ENCODE data around the gene SSUH2.

GRCh38 chr3:8606701-8607231 lies 37.8 kb downstream of the SSUH2 start:
- TF ChIP-seq CTCF (conservative IDR thresholded peaks at IDR 0.05 in 1 of 2, IDR thresholded peaks at IDR 0.05 in 1 of 2; ENCODE audit: extremely low read depth in 1 of 2, insufficient read depth in 1 of 2, low read depth in 1 of 2, low read length in 2 of 2) (no peak), EZH2 (IDR thresholded peaks at IDR 0.05; ENCODE audit: borderline replicate concordance, low read length) (no peak)
